Omental fat pad (tissue), 4 donors: Measurements from ENCODE around the gene ZWILCH. TPM values are rescaled to one million over a fixed set of nuclear protein-coding genes. Genes with fewer than 3 reads are reported as not detected.
A peak's percentile ranks its signal among the peaks of the same experiment; 100 is the strongest.

Experiments
- ATAC-seq: fragments of 150-250 bp; one replicate; pipeline ENCODE4 v1.9.1; 2016; ENCODE audit warnings: mild to moderate bottlenecking, moderate library complexity; ENCODE audit not compliant: low FRiP score
- DNase-seq: peaks from one replicate; pipeline ENCODE4 v3.0.0-alpha.2; 2019; ENCODE audit warnings: low spot score
- total RNA-seq, 4 donors: library from RNA; depleted of rRNA; stranded (reverse); fragments of >200 nt; gene quantifications; one replicate each; pipeline ENCODE4 v1.1.0, GENCODE V29; 2016
- TF ChIP-seq, protein P1 (sequence below), 3 donors: fragments of 450-650 bp; IDR thresholded peaks; one replicate each; pipeline ENCODE4 v1.5.1; 2016 to 2017; ENCODE audit warnings: antibody characterized with exemption in 3 of 3, mild to moderate bottlenecking in 3 of 3, moderate library complexity in 2 of 3

The ZWILCH gene
- total RNA-seq, 4 donors from 2014 or later: 2.5 to 4.8 (median 3.8) TPM

GRCh38 chr15:66565741-66566144, 60.6 kb downstream of the ZWILCH start, which contains the start of gene LCTL:
LCTL (minus strand) TSS chr15:66565998; CDS start chr15:66565365, 633 bp downstream.
- ATAC-seq (no peak), DNase-seq (no peak)
- TF ChIP-seq, protein P1, sequence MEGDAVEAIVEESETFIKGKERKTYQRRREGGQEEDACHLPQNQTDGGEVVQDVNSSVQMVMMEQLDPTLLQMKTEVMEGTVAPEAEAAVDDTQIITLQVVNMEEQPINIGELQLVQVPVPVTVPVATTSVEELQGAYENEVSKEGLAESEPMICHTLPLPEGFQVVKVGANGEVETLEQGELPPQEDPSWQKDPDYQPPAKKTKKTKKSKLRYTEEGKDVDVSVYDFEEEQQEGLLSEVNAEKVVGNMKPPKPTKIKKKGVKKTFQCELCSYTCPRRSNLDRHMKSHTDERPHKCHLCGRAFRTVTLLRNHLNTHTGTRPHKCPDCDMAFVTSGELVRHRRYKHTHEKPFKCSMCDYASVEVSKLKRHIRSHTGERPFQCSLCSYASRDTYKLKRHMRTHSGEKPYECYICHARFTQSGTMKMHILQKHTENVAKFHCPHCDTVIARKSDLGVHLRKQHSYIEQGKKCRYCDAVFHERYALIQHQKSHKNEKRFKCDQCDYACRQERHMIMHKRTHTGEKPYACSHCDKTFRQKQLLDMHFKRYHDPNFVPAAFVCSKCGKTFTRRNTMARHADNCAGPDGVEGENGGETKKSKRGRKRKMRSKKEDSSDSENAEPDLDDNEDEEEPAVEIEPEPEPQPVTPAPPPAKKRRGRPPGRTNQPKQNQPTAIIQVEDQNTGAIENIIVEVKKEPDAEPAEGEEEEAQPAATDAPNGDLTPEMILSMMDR (IDR thresholded peaks at IDR 0.05): no peak

DNA sequence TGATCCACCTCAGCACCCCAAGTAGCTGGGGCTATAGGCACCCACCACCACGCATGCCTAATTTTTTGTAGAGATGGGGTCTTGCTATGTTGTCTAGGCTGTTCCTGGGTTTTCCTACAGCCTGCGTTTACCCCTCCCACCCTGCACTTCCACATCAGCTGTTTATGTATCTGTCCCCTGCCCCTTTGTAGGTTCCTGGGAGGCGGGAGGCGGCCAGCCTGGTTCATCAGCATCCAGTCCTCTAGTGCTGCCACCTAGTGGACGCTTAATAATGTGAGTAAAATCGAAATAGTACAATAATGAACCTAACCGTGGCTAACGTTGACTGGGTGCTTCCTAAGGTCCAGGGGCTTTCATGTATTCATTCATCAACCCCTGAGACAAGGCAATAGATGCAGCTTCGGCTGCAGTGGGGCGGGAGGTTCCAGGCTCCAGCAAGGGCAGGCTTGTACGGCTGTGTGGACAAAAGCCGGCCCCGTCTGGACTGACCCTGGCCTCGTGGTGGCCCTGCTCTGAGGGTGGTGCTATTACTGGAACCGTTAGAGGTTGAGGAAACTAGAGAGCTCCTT, 61.9 kb downstream of the ZWILCH start:
- TF ChIP-seq, protein P1 (IDR thresholded peaks at IDR 0.05): no peak
- ATAC-seq (no peak), DNase-seq (peak; percentile 57)

DNA sequence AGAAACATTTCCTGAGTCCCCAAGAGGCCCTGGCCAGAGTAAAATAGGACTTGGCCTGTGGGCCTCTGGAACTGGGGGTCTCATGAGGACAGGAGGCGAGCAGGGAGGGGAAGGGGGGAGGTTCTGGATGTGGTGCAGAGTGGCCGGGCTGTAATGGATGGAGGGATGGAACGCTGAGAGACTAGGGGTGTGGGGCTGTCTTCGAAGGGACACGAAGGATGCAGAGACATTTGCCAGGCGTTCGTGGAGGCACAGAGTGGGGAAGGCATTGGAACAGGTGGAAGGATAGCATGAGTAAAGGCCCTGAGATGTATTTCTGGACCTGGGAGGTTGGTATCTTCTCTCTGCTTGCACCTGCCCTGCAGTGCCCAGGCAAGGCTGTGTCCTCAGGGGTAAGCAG, 62.8 kb downstream of the ZWILCH start:
- TF ChIP-seq, protein P1 (IDR thresholded peaks at IDR 0.05): no peak
- ATAC-seq (no peak), DNase-seq (no peak)

DNA sequence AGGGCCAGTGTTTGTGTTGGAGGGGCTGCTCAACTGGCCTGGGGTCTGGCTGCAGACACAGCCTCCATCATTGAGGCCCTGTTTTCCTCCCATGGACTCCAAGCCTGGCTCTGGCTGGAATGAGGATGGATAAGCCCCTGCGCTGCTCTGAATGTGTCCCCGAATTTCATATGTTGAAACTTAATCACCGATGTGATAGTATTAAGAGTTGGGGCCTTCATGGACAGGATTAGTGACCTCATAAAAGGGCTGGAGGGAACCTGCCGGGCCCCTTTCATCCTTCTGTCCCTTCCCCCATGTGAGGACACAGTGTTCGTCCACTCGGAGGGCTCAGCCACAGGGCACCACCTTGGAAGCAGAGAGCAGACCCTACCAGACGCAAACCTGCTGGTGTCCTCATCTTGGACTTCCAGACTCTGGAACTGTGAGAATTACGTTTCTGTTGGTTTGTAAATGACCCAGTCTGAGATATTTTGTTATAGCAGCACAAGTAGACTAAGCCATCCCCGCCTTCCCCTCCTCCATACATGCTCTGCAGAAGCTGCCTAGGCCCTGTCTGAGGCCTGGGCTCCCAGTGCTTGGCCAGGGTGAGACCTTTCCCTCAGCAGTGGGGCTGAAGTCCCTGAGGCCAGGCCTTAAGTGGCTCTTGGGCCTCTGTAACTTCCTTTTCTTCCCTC, 64.5 kb downstream of the ZWILCH start:
- DNase-seq (no peak), ATAC-seq (no peak)
- TF ChIP-seq, protein P1 (IDR thresholded peaks at IDR 0.05): no peak

DNA sequence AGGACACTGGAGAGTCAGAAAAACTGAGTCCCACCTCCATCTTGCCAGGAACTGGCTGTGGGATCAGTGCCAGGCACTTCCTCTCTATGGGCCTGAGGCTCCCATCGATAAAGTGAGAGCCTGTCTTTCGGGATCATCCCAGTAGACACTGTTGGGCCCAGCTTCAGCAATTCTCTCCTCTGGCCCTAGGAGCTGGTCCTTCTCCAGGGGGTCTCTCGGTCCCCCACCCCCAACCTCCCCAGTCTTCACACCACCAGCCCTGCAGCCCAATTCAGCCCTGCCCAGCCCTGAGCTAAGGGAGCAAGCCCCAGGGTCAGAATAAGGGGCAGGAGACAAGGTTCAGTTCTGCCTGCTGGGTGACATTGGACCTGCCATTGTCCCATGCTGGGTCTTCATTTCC, 65.2 kb downstream of the ZWILCH start:
- ATAC-seq (no peak), DNase-seq (no peak)
- TF ChIP-seq, protein P1 (IDR thresholded peaks at IDR 0.05): no peak

DNA sequence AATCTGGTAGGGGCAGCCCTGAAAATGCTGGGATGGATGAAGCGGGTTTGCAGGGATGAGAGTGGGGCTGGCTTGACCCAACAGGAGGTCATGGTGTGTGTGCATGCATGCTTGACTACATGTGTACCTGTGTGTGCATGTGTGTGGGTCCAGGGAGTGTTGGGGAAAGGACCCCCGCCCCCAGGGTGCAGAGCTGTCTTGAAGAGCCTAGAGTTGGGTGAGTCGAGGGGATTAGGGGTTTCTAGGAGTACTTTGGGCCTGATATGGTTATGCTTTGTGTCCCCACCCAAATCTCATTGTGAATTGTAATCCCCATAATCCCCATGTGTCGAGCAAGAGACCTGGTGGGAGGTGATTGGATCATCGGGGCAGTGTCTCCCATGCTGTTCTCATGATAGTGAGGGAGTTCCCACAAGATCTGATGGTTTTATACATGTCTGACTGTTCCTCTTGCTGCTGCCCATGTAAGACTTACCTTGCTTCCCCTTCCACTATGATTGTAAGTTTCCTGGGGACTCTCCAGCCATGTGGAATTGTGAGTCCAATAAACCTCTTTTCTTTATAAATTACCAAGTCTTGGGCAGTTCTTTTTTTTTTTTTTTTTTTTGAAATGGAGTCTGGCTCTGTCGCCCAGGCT, 65.8 kb downstream of the ZWILCH start:
- TF ChIP-seq, protein P1 (IDR thresholded peaks at IDR 0.05): no peak
- DNase-seq: no peak

More for the DNA sequence above, 65.8 kb downstream of the ZWILCH start:
- no peak for ATAC-seq
